Measurements from ENCODE around the gene PSMD9. TPM values are rescaled to one million over a fixed set of nuclear protein-coding genes. Genes with fewer than 3 reads are reported as not detected.
"Not testable (repeated sequence)": the region's sequence is repeated elsewhere in the genome, so short reads cannot be mapped to it uniquely, and the experiment has no call there.

Gene PSMD9
- total and polyA plus RNA-seq, 2 experiments from 2014 or later, result 106 to 114 TPM

DNA sequence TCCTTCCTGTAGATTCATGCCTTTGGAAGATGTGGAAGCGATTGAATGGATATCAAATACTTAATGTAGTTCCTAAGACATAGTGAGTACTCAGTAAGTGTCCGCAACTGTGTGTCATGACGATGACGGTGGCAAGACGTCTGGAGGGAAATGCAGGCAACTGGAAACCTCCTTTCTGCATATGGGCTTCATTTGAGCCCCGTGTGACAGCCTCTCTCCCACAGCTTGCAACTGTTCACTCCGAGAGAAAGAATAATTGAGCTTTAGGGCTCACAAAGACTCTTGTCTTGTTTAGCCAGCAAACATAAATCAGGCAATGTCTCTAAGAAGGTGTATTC lies 36.7 kb downstream of the PSMD9 start:
- H3K4me2 ChIP-seq, result peak overlapping the region; percentile 64
- no peaks in the 10 kb centered on the region for H3K9me3 ChIP-seq (ENCODE audit: low read depth)
- no peaks in the 10 kb centered on the region for H3K9me2 ChIP-seq (replicated peaks; ENCODE audit: insufficient read depth)
- 36% methylated on average over 7 of the region's 7 CpGs for WGBS (ENCODE audit: low lambda C conversion rate, missing lambda C conversion rate)
- peaks cover 6% of the 10 kb centered on the region for H3K4me1 ChIP-seq (ENCODE audit: insufficient read depth)
- peak overlapping the region; percentile 67 for H2AFZ ChIP-seq
- no peaks in the 10 kb centered on the region for H3K79me2 ChIP-seq
- H3K36me3 ChIP-seq (replicated peaks; ENCODE audit: insufficient read depth, low read depth), result no peaks in the 10 kb centered on the region
- H3K4me3 ChIP-seq, result no peak overlapping the region
- no peaks in the 10 kb centered on the region for H3K27me3 ChIP-seq
- H4K20me1 ChIP-seq (ENCODE audit: insufficient read depth, poor library complexity, severe bottlenecking), result no peaks in the 10 kb centered on the region
- TF ChIP-seq, protein P1, sequence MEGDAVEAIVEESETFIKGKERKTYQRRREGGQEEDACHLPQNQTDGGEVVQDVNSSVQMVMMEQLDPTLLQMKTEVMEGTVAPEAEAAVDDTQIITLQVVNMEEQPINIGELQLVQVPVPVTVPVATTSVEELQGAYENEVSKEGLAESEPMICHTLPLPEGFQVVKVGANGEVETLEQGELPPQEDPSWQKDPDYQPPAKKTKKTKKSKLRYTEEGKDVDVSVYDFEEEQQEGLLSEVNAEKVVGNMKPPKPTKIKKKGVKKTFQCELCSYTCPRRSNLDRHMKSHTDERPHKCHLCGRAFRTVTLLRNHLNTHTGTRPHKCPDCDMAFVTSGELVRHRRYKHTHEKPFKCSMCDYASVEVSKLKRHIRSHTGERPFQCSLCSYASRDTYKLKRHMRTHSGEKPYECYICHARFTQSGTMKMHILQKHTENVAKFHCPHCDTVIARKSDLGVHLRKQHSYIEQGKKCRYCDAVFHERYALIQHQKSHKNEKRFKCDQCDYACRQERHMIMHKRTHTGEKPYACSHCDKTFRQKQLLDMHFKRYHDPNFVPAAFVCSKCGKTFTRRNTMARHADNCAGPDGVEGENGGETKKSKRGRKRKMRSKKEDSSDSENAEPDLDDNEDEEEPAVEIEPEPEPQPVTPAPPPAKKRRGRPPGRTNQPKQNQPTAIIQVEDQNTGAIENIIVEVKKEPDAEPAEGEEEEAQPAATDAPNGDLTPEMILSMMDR (IDR thresholded peaks at IDR 0.05; ENCODE audit: poor library complexity), result no peak
- TF ChIP-seq EZH2phosphoT487 (IDR thresholded peaks at IDR 0.05; ENCODE audit: low read depth, severe bottlenecking, unreplicated experiment) (no peak), EZH2 (IDR thresholded peaks at IDR 0.05; ENCODE audit: borderline replicate concordance) (no peak)
- no peak for DNase-seq (ENCODE audit: low spot score)
- peak overlapping the region; percentile 91 for H3K27ac ChIP-seq

DNA sequence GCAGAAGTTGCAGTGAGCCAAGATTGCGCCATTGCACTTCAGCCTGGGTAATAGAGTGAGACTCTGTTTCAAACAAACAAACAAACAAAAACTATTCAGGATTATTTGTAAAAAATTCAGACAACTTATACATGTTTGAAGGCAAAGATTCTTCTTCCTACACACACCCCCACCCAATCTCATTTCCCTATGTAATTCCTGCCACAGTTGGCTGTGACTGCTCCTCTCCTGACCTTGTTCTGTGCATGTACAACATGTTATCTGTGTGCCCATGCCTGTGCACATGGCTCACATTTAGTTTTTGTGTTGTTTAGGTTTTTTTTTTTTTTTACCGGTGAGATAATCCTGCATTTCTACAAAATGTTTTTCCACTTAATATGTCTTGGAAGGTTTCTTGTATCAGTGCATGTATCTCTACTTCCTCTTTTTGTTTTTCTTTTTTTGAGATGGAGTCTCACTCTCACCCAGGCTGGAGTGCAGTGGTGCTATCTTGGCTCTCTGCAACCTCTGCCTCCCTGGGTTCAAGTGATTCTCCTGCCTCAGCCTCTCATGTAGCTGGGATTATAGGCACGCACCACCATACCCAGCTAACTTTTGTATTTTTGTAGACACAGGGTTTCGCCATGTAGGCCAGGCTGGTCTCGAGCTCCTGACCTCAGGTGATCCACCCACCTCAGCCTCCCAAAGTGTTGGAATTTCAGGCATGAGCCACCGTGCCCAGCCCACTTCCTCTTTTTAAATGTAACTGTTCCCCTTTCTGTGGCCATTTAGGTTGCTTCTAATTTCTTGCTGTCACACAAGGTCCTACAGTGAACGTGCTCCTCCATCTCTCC lies 38.5 kb downstream of the PSMD9 start:
- no peaks in the 10 kb centered on the region for H3K36me3 ChIP-seq (replicated peaks; ENCODE audit: insufficient read depth, low read depth)
- no peaks in the 10 kb centered on the region for H4K20me1 ChIP-seq (ENCODE audit: insufficient read depth, poor library complexity, severe bottlenecking)
- no peaks in the 10 kb centered on the region for H3K9me2 ChIP-seq (replicated peaks; ENCODE audit: insufficient read depth)
- DNase-seq (ENCODE audit: low spot score), result no peak
- H2AFZ ChIP-seq, result no peak overlapping the region
- WGBS (ENCODE audit: low lambda C conversion rate, missing lambda C conversion rate), result 84% methylated on average over 7 of the region's 7 CpGs
- no peaks in the 10 kb centered on the region for H3K79me2 ChIP-seq
- peaks cover 6% of the 10 kb centered on the region for H3K4me1 ChIP-seq (ENCODE audit: insufficient read depth)
- H3K4me3 ChIP-seq, result no peak overlapping the region
- no peaks in the 10 kb centered on the region for H3K27me3 ChIP-seq
- H3K9me3 ChIP-seq (ENCODE audit: low read depth), result no peaks in the 10 kb centered on the region
- H3K4me2 ChIP-seq, result no peak overlapping the region
- H3K27ac ChIP-seq, result no peak overlapping the region
- TF ChIP-seq, protein P1 (IDR thresholded peaks at IDR 0.05; ENCODE audit: poor library complexity), result no peak
- TF ChIP-seq EZH2 (IDR thresholded peaks at IDR 0.05; ENCODE audit: borderline replicate concordance) (no peak), EZH2phosphoT487 (IDR thresholded peaks at IDR 0.05; ENCODE audit: low read depth, severe bottlenecking, unreplicated experiment) (no peak)

DNA sequence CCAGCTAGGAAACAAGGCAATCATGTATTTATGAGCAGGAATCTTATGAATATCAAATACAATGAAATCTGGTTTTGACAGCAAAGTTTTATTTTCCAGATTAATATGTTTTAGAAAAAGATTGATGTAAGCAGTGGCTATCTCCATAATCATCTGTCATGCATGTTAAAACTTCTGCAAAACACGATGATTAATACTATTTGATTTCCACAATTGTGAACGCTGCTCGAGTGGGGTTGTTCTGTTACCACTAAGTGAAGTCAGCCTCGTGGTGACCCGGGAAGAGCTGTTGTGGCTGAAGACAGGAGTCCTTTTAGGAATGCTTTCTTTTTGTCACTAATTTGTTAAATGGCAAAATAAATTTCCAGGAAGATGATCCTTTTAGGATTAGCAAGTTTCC lies 39.2 kb downstream of the PSMD9 start:
- no peak overlapping the region for H3K4me3 ChIP-seq
- H3K4me1 ChIP-seq (ENCODE audit: insufficient read depth), result peaks cover 6% of the 10 kb centered on the region
- H2AFZ ChIP-seq, result no peak overlapping the region
- no peak for TF ChIP-seq EZH2 (IDR thresholded peaks at IDR 0.05; ENCODE audit: borderline replicate concordance)
- no peak for TF ChIP-seq EZH2phosphoT487 (IDR thresholded peaks at IDR 0.05; ENCODE audit: low read depth, severe bottlenecking, unreplicated experiment)
- H3K9me3 ChIP-seq (ENCODE audit: low read depth), result no peaks in the 10 kb centered on the region
- H3K36me3 ChIP-seq (replicated peaks; ENCODE audit: insufficient read depth, low read depth), result no peaks in the 10 kb centered on the region
- no peaks in the 10 kb centered on the region for H3K79me2 ChIP-seq
- no peaks in the 10 kb centered on the region for H4K20me1 ChIP-seq (ENCODE audit: insufficient read depth, poor library complexity, severe bottlenecking)
- no peaks in the 10 kb centered on the region for H3K9me2 ChIP-seq (replicated peaks; ENCODE audit: insufficient read depth)
- no peak overlapping the region for H3K4me2 ChIP-seq
- 88% methylated on average over 5 of the region's 5 CpGs for WGBS (ENCODE audit: low lambda C conversion rate, missing lambda C conversion rate)
- H3K27me3 ChIP-seq, result no peaks in the 10 kb centered on the region
- H3K27ac ChIP-seq, result no peak overlapping the region
- DNase-seq (ENCODE audit: low spot score), result no peak

DNA sequence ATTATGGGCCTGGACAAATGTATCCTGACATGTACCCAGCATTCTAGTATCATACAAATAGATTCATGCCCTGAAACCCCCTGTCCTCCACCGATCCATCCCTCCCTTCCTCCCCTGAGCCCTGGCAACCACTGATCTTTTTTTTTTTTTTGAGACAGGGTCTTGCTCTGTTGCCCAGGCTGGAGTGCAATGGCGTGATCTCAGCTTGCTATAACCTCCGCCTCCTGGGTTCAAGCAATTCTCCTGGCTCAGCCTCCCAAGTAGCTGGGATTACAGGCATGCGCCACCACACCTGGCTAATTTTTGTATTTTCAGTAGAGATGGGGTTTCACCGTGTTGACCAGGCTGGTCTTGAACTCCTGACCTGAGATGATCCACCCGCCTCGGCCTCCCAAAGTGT lies 41.0 kb downstream of the PSMD9 start:
- 98% methylated on average over 7 of the region's 7 CpGs for WGBS (ENCODE audit: low lambda C conversion rate, missing lambda C conversion rate)
- not testable (repeated sequence) for H3K27ac ChIP-seq; H3K4me2 ChIP-seq; H2AFZ ChIP-seq; H3K4me1 ChIP-seq (ENCODE audit: insufficient read depth); H3K4me3 ChIP-seq; H3K36me3 ChIP-seq (replicated peaks; ENCODE audit: insufficient read depth, low read depth); H3K79me2 ChIP-seq; DNase-seq (ENCODE audit: low spot score); H3K27me3 ChIP-seq; H4K20me1 ChIP-seq (ENCODE audit: insufficient read depth, poor library complexity, severe bottlenecking); H3K9me2 ChIP-seq (replicated peaks; ENCODE audit: insufficient read depth); H3K9me3 ChIP-seq (ENCODE audit: low read depth)

Data from hepatocyte (in vitro differentiated cells).